ENCODE results near the gene FASTKD2. TPM values are rescaled to one million over a fixed set of nuclear protein-coding genes. Genes with fewer than 3 reads are reported as not detected.

The FASTKD2 gene
- total and polyA plus RNA-seq, 3 experiments from 2014 or later, result 24.9 to 39.7 (median 37.5) TPM

DNA sequence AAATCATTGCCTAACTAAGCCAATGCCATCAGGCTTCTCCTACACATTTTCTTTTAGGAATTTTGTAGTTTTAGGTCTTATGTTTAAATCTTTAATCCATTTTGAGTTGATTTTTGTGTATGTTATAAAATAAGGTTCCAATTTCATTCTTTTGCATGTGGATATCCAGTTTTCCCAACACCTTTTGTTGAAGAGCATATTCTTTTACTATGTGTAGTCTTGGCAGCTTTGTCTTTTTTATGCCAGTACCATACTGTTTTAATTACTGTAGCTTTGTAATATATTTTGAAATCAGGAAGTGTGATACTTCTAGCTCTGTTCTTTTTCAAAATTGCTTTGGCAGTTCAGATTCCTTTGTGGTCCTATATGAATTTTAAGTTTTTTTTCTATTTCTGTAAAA, 11.0 kb downstream of the FASTKD2 start:
- peaks cover 34 to 66% (median 60%) of the 10 kb centered on the region in 3 donors for H3K4me1 Mint-ChIP-seq
- peaks cover 35% of the 10 kb centered on the region for H3K36me3 ChIP-seq (ENCODE audit: insufficient read depth, low read length)
- no peaks in the 10 kb centered on the region for H3K9me3 ChIP-seq (ENCODE audit: low read length)
- H3K27me3 Mint-ChIP-seq, result no peaks in the 10 kb centered on the region
- no peak overlapping the region for H3K4me3 ChIP-seq (ENCODE audit: low read length)
- H3K9me3 Mint-ChIP-seq, result peaks cover 3 to 17% (median 8%) of the 10 kb centered on the region in 5 donors
- DNase-seq, result no peak
- no peak overlapping the region for H3K27ac ChIP-seq (ENCODE audit: low read depth, low read length)
- CTCF ChIA-PET, result no interaction called here
- no peaks in the 10 kb centered on the region for H3K27me3 ChIP-seq (ENCODE audit: insufficient read depth, low read length, poor library complexity, severe bottlenecking)
- peaks cover 4% of the 10 kb centered on the region for H3K4me1 ChIP-seq (ENCODE audit: insufficient read depth, low read length)
- POLR2A ChIA-PET, result no interaction called here
- H3K4me3 Mint-ChIP-seq, result no peak overlapping the region
- peaks cover 40 to 89% (median 58%) of the 10 kb centered on the region in 3 donors for H3K36me3 Mint-ChIP-seq
- no peak overlapping the region for H3K27ac Mint-ChIP-seq

GRCh38 chr2:206780671-206781070, 15.3 kb downstream of the FASTKD2 start:
- Mint-ChIP-seq H3K4me1 (peaks cover 26 to 47% (median 40%) of the 10 kb centered on the region in 3 donors), H3K9me3 (peaks cover 3 to 17% (median 8%) of the 10 kb centered on the region in 5 donors), H3K4me3 (no peak overlapping the region), H3K27ac (peak overlapping the region in 1 of 8 donors; percentile 8), H3K27me3 (no peaks in the 10 kb centered on the region), H3K36me3 (peaks cover 46 to 92% (median 48%) of the 10 kb centered on the region in 3 donors)
- peaks cover 4% of the 10 kb centered on the region for H3K4me1 ChIP-seq (ENCODE audit: insufficient read depth, low read length)
- no peaks in the 10 kb centered on the region for H3K27me3 ChIP-seq (ENCODE audit: insufficient read depth, low read length, poor library complexity, severe bottlenecking)
- no peak for DNase-seq
- CTCF ChIA-PET, result interaction anchor here (0.7 to 3.1 kb wide), 3 partner anchors 11 to 15 kb away, joined by 3 to 10 read pairs (median 3); partner anchors contain the start of genes FASTKD2 and MDH1B
- POLR2A ChIA-PET, result no interaction called here
- no peak overlapping the region for H3K4me3 ChIP-seq (ENCODE audit: low read length)
- H3K36me3 ChIP-seq (ENCODE audit: insufficient read depth, low read length), result peaks cover 64% of the 10 kb centered on the region
- no peaks in the 10 kb centered on the region for H3K9me3 ChIP-seq (ENCODE audit: low read length)
- no peak overlapping the region for H3K27ac ChIP-seq (ENCODE audit: low read depth, low read length)

DNA sequence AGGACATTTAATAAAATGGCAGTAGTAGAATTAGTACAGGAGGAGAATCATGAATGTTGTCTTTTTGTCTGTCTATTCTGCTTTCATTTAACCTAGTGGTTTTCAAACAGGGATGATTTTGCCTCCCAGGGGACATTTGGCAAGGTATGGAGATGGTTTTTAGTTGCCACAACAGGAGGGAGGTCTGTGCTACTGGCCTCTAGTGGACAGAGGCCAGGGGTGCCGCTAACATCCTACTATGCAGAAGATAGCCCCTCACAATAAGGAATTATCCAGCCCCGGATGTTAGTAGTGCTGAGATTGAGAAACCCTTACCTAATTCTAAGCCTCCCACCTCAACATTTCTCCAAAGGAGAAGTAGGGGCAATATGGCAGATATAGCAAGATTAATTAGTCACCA, 18.3 kb downstream of the FASTKD2 start:
- no peak overlapping the region for H3K27ac ChIP-seq (ENCODE audit: low read depth, low read length)
- H3K36me3 Mint-ChIP-seq, result peaks cover 24 to 92% (median 51%) of the 10 kb centered on the region in 3 donors
- no peaks in the 10 kb centered on the region for H3K27me3 ChIP-seq (ENCODE audit: insufficient read depth, low read length, poor library complexity, severe bottlenecking)
- H3K4me1 ChIP-seq (ENCODE audit: insufficient read depth, low read length), result no peaks in the 10 kb centered on the region
- H3K27ac Mint-ChIP-seq, result peak overlapping the region in 3 of 8 donors; percentile 3 to 47 (median 14)
- H3K27me3 Mint-ChIP-seq, result no peaks in the 10 kb centered on the region
- H3K4me1 Mint-ChIP-seq, result peaks cover 8 to 25% (median 12%) of the 10 kb centered on the region in 3 donors
- no peak overlapping the region for H3K4me3 ChIP-seq (ENCODE audit: low read length)
- H3K4me3 Mint-ChIP-seq, result no peak overlapping the region
- no peaks in the 10 kb centered on the region for H3K9me3 ChIP-seq (ENCODE audit: low read length)
- peaks cover 70% of the 10 kb centered on the region for H3K36me3 ChIP-seq (ENCODE audit: insufficient read depth, low read length)
- ChIA-PET POLR2A (no interaction called here), CTCF (interaction anchor here (1.3 to 1.9 kb wide), 2 partner anchors 11 to 18 kb away, joined by 3 to 4 read pairs; partner anchors contain the start of genes FASTKD2 and MDH1B)
- H3K9me3 Mint-ChIP-seq, result peaks cover 3 to 17% (median 8%) of the 10 kb centered on the region in 5 donors
- DNase-seq, result no peak

DNA sequence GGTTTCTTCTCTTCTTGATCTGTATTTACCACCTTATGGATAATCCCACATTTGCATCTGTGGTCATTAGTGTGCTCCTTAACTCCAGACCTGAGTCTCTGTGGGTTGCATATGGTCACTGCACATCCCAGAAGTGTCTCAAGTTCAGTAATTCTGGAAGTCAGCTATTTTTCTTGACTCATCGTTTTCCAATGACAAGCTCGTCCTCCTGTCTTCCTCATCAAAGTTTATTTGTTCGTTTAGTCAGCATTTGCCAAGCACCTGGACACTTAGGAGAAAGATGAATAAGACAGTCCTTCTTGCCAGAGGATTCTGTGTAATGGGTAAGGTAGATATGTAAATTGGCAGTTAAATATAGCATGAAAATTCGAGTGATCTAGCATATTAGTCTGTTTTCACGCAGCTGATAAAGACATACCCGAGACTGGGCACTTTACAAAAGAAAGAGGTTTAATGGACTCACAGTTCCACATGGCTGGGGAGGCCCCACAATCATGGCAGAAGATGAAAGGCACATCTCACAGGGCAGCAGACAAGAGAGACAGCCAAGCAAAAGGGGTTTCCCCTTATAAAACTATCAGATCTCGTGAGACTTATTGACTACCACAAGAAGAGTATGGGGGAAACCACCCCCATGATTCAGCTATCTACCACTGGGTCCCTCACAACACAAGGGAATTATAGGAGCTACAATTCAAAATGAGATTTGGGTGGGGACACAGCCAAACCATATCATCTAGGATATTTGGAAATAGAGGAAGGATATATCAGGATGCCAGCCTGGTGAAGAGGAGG, 19.4 kb downstream of the FASTKD2 start:
- no peaks in the 10 kb centered on the region for H3K9me3 ChIP-seq (ENCODE audit: low read length)
- H3K27ac ChIP-seq (ENCODE audit: low read depth, low read length), result no peak overlapping the region
- H3K4me3 Mint-ChIP-seq, result no peak overlapping the region
- H3K36me3 Mint-ChIP-seq, result peaks cover 13 to 92% (median 48%) of the 10 kb centered on the region in 3 donors
- CTCF ChIA-PET, result interaction anchor here (1.3 kb wide), 1 partner anchor 19 kb away, joined by 3 read pairs; the partner anchor contains the start of genes FASTKD2 and MDH1B
- POLR2A ChIA-PET, result no interaction called here
- H3K4me1 Mint-ChIP-seq, result peaks cover 2 to 17% (median 3%) of the 10 kb centered on the region in 3 donors
- no peak overlapping the region for H3K4me3 ChIP-seq (ENCODE audit: low read length)
- no peaks in the 10 kb centered on the region for H3K4me1 ChIP-seq (ENCODE audit: insufficient read depth, low read length)
- H3K27ac Mint-ChIP-seq, result peak overlapping the region in 3 of 8 donors; percentile 32 to 52 (median 47)
- peaks cover 3 to 13% (median 6%) of the 10 kb centered on the region in 5 donors for H3K9me3 Mint-ChIP-seq
- H3K36me3 ChIP-seq (ENCODE audit: insufficient read depth, low read length), result peaks cover 69% of the 10 kb centered on the region
- H3K27me3 Mint-ChIP-seq, result no peaks in the 10 kb centered on the region
- no peak for DNase-seq
- no peaks in the 10 kb centered on the region for H3K27me3 ChIP-seq (ENCODE audit: insufficient read depth, low read length, poor library complexity, severe bottlenecking)

GRCh38 chr2:206790311-206790935, 25.0 kb downstream of the FASTKD2 start:
- ChIA-PET CTCF (interaction anchor here (0.8 to 2.4 kb wide), 2 partner anchors 9 kb away, joined by 3 to 10 read pairs; no protein-coding TSS in a partner anchor), POLR2A (no interaction called here)
- no peaks in the 10 kb centered on the region for H3K9me3 ChIP-seq (ENCODE audit: low read length)
- no peak overlapping the region for H3K4me3 ChIP-seq (ENCODE audit: low read length)
- no peaks in the 10 kb centered on the region for H3K27me3 ChIP-seq (ENCODE audit: insufficient read depth, low read length, poor library complexity, severe bottlenecking)
- no peak overlapping the region for H3K27ac ChIP-seq (ENCODE audit: low read depth, low read length)
- Mint-ChIP-seq H3K27ac (peak overlapping the region in 1 of 8 donors; percentile 32), H3K27me3 (no peaks in the 10 kb centered on the region), H3K4me1 (no peaks in the 10 kb centered on the region), H3K4me3 (no peak overlapping the region), H3K9me3 (no peaks in the 10 kb centered on the region), H3K36me3 (peaks cover 0 to 81% (median 31%) of the 10 kb centered on the region in 3 donors)
- DNase-seq, result no peak
- peaks cover 43% of the 10 kb centered on the region for H3K36me3 ChIP-seq (ENCODE audit: insufficient read depth, low read length)
- H3K4me1 ChIP-seq (ENCODE audit: insufficient read depth, low read length), result no peaks in the 10 kb centered on the region

DNA sequence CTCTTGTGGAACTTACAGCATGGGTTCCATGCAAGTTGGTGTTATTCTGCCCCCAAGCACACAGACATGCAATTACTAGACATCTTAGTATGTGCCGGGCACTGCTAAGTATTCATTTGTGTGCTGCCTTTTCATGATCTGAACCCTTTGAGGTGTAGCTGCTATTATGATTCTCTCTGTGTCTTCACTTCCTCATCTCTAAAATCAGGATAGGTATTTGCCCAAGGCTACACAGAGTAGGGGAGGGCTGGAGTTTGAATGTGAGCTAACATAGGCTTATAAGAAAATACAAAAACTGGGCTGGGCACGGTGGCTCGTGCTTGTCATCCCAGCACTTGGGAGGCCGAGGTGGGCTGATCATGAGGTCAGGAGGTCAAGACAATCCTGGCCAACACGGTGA, 27.2 kb downstream of the FASTKD2 start:
- no peaks in the 10 kb centered on the region for H3K9me3 ChIP-seq (ENCODE audit: low read length)
- Mint-ChIP-seq H3K27me3 (no peaks in the 10 kb centered on the region), H3K36me3 (peaks cover 0 to 68% (median 23%) of the 10 kb centered on the region in 3 donors), H3K9me3 (no peaks in the 10 kb centered on the region), H3K4me1 (no peaks in the 10 kb centered on the region), H3K4me3 (no peak overlapping the region), H3K27ac (no peak overlapping the region)
- ChIA-PET POLR2A (no interaction called here), CTCF (interaction anchor here (1.1 to 2.4 kb wide), 2 partner anchors 11 to 23 kb away, joined by 3 to 10 read pairs; no protein-coding TSS in a partner anchor)
- H3K36me3 ChIP-seq (ENCODE audit: insufficient read depth, low read length), result peaks cover 28% of the 10 kb centered on the region
- DNase-seq, result no peak
- H3K4me1 ChIP-seq (ENCODE audit: insufficient read depth, low read length), result no peaks in the 10 kb centered on the region
- no peaks in the 10 kb centered on the region for H3K27me3 ChIP-seq (ENCODE audit: insufficient read depth, low read length, poor library complexity, severe bottlenecking)
- H3K4me3 ChIP-seq (ENCODE audit: low read length), result no peak overlapping the region
- H3K27ac ChIP-seq (ENCODE audit: low read depth, low read length), result no peak overlapping the region

DNA sequence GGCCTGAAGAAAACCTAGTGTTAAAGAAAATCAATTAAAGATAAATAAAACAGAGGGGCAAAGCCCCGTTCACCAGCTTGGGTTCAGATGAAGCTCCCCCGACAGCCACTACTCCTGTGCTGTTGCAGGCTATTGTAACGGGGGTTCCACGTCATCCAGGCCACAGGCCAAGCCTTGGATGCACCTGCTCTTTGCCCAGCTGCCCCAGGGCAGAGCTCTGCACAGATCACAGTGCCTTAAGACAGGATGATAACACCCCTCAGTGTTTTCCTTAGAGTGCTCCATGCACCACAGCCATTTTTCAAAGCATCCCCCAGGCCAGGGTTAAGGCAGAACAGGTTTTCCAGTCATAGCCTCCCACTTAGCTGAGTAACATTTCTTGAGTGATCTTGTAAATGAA, 32.0 kb downstream of the FASTKD2 start:
- no peaks in the 10 kb centered on the region for H3K9me3 ChIP-seq (ENCODE audit: low read length)
- H3K27ac ChIP-seq (ENCODE audit: low read depth, low read length), result no peak overlapping the region
- H3K4me3 ChIP-seq (ENCODE audit: low read length), result no peak overlapping the region
- peaks cover 7% of the 10 kb centered on the region for H3K4me1 ChIP-seq (ENCODE audit: insufficient read depth, low read length)
- Mint-ChIP-seq H3K27me3 (no peaks in the 10 kb centered on the region), H3K36me3 (peaks cover 0 to 26% (median 0%) of the 10 kb centered on the region in 3 donors), H3K4me3 (no peak overlapping the region), H3K9me3 (no peaks in the 10 kb centered on the region), H3K4me1 (peaks cover 7 to 10% (median 7%) of the 10 kb centered on the region in 3 donors), H3K27ac (no peak overlapping the region)
- no peaks in the 10 kb centered on the region for H3K36me3 ChIP-seq (ENCODE audit: insufficient read depth, low read length)
- ChIA-PET CTCF (interaction anchor here (1.1 kb wide), 1 partner anchor 15 kb away, joined by 3 read pairs; no protein-coding TSS in a partner anchor), POLR2A (no interaction called here)
- no peak for DNase-seq
- no peaks in the 10 kb centered on the region for H3K27me3 ChIP-seq (ENCODE audit: insufficient read depth, low read length, poor library complexity, severe bottlenecking)

DNA sequence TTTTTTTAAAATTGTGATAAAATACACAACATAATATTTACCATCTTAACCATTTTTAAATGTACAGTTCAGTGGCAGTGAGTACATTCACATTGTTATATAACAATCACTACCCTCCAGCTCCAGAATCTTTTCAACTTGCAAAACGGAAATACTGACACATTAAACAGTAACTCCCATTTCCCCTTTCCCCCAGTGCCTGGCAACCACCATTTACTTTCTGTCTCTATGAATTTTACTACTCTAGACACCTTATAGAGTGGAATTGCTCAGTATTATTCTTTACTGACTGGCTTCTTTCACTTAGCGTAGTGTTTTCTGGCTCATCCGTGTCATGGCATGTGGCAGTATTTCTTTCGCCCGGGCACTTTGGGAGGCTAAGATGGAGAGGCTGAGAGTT, 32.6 kb downstream of the FASTKD2 start:
- no peak for DNase-seq
- Mint-ChIP-seq H3K9me3 (no peaks in the 10 kb centered on the region), H3K36me3 (peaks cover 0 to 22% (median 0%) of the 10 kb centered on the region in 3 donors), H3K27me3 (no peaks in the 10 kb centered on the region), H3K27ac (no peak overlapping the region), H3K4me3 (no peak overlapping the region), H3K4me1 (peaks cover 7 to 10% (median 7%) of the 10 kb centered on the region in 3 donors)
- no peaks in the 10 kb centered on the region for H3K9me3 ChIP-seq (ENCODE audit: low read length)
- peaks cover 7% of the 10 kb centered on the region for H3K4me1 ChIP-seq (ENCODE audit: insufficient read depth, low read length)
- H3K4me3 ChIP-seq (ENCODE audit: low read length), result no peak overlapping the region
- H3K27ac ChIP-seq (ENCODE audit: low read depth, low read length), result no peak overlapping the region
- no peaks in the 10 kb centered on the region for H3K27me3 ChIP-seq (ENCODE audit: insufficient read depth, low read length, poor library complexity, severe bottlenecking)
- no peaks in the 10 kb centered on the region for H3K36me3 ChIP-seq (ENCODE audit: insufficient read depth, low read length)
- CTCF ChIA-PET, result interaction anchor here (1.1 kb wide), 1 partner anchor 16 kb away, joined by 3 read pairs; no protein-coding TSS in a partner anchor
- POLR2A ChIA-PET, result no interaction called here

All from CD8-positive, alpha-beta memory T cell (primary cell).